H54 (cell line): Measurements from ENCODE around the gene IGF2BP3.
"Not testable (repeated sequence)": the region's sequence is repeated elsewhere in the genome, so short reads cannot be mapped to it uniquely, and the experiment has no call there.

Source experiments
- DNase-seq: peaks from one replicate; pipeline ENCODE4 v3.0.0; 2011; ENCODE audit warnings: low spot score, mixed read lengths; ENCODE audit not compliant: insufficient read length
- FAIRE-seq: peaks from 3 replicates; lab custom pipeline; 2011; peaks lifted over from hg19 to GRCh38; lab: Jason Lieb, UNC
- POLR2A ChIP-seq: IDR thresholded peaks from 2 replicates; pipeline ENCODE4 v1.6.1; 2011; ENCODE audit warnings: low read depth, mild to moderate bottlenecking, low read length

The IGF2BP3 gene

DNA sequence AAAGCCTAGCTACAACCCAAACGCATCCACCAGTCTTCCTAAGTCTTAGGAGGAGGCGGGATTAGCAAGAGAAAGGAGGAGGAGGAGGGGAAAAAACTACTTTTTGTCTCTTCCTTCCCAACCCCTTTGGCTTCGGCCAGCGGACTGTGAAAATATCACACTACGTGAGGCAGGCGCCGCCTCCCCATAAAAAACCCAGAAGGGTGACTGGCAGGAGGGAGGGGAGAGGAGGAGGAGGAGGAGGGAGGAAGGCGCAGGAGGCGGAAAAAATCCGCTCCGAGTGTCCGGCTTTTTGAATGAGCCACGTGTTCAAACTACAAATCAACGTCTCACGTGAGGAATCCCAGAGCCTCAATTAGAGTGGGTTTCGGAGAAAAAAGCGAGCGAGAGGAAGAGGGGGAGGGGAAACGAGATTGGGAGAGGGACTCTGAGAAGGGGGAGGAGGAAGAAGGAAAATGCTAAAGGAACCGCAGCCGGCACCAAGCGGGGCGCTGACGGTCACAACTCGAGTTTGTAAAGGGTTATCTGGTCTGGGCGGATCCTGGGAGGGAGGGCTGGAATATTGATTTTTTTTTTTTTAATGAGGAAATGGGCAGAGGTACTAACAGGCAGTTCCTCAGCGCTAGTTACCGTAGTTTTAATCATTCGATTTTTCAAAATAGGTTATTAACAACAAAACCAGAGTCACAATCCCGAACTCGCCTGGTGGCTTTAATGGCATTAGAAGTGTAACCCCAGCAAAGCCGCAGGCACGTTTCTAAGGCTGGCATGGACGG is at the start of gene IGF2BP3:
TSS of gene IGF2BP3 (minus strand) at position 162 of the 776 bp plus-strand sequence. CDS start 381 bp downstream, outside the sequence.
- TF ChIP-seq POLR2A = peak; percentile 60
- DNase-seq = peak; percentile 89
- peak; percentile 84 for FAIRE-seq

DNA sequence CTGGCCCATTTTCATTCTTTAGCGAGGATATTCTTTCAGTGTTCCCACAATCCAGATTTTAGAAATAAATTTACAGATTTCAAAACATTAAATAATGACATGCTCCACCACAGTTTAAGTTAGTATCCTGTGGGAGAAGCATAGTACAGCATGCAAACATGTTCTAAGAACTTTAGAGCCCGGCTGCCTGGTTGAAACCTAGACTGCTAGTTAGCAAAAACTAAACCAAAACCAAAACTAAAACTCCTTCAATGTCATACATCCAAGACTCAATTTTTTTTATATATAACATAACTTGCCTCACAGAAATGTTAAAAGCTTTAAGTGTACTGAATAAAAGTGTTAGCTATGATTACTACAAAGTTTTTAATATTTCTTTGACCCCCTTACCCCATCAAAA is 44.5 kb upstream of the IGF2BP3 start:
- FAIRE-seq (no peak), DNase-seq (no peak)
- TF ChIP-seq POLR2A = no peak

DNA sequence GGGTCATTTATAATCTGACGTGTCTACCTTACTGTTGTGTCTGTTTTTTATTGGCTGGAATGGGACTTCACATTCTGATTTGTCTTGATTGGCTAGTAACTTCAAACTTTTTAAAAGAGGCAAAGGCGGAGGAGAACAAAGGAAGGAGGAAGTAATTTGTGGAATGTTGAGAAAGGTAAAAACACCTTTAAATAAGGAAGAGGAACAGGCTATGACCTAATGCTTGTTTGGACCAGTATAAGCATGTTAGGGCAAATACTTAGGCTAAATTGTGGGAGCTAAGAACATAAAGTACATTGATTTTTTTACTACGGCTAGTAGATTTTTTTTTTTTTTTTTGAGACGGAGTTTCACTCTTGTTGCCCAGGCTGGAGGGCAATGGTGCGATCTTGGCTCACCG is 43.5 kb upstream of the IGF2BP3 start:
- not testable (repeated sequence) for DNase-seq, FAIRE-seq

DNA sequence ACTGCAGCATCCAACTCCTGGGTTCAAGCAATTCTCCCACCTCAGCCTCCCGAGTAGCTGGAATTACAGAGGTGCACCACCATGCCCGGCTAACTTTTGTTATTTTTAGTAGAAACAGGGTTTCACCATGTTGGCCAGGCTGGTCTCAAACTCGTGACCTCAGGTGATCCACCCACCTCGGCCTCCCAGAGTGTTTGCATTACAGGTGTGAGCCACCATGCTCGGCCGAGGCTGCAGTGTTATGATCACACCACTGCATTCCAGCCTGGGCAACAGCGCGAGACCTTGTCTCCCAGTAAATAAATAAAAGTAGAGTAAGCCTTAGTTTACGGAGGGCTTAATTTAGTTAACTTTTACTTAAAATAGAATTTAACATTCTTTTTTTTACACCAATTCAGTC is 23.7 kb upstream of the IGF2BP3 start:
- TF ChIP-seq POLR2A = no peak
- DNase-seq (no peak), FAIRE-seq (no peak)

DNA sequence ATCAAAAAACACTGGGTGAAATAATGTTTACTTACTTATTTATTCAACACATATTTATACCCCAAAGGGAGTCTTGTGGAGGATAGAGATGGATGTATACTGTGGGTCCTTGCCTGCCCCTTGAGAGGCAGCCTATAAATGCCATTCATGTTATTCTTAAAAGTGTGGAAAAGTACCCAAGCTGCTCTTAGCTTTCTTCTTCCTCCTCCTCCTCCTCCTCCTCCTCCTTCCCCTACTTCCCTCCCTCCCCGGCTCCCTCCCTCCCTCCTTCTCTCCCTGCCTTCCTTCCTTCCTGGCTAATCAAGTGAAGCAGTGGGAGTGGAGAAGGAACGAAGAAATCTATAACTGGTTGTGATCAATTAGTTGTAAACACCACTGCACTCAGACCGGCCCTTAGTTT is 21.2 kb upstream of the IGF2BP3 start:
- no peak for TF ChIP-seq POLR2A
- FAIRE-seq (no peak), DNase-seq (no peak)

DNA sequence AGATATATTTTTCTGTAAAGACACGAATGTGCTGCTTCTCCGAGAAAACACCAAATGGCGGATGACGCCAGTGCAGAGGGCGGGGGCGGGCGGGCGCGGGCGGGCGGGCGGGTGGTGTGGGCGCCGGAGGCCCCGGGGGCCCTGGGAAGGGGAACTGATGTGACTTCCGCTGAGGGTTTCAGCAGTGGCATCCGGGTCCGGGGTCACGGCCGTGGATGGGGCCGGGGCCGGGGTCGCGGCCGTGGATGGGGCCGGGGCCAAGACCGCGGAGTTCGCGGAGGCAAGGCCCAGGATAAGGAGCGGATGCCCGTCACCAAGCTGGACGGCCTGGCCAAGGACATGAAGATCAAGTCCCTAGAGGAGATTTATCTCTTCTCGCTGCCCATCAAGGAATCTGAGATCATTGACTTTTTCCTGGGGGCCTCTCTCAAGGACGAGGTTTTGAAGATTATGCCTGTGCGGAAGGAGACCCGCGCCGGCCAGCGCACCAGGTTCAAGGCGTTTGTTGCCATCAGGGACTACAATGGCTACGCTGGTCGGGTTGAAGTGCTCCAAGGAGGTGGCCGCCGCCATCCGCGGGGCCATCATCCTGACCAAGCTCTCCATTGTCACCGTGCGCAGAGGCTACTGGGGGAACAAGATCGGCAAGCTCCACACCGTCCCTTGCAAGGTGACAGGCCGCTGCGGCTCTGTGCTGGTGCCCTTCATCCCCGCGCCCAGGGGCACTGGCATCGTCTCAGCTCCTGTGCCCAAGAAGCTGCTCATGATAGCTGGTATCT is 20.3 kb upstream of the IGF2BP3 start:
- no peak for DNase-seq
- no peak for FAIRE-seq

DNA sequence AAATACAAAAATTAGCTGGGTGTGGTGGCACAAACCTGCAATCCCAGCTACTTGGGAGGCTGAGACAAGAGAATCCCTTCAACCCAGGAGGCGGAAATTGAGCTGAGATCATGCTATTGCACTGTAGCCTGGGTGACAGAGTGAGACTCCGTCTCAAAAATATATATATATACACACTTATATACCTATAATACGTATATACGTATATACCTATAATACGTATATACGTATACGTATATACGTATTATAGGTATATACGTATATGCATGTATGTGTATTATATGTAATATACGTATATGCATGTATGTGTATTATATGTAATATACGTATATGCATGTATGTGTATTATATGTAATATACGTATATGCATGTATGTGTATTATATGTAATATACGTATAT is 18.4 kb upstream of the IGF2BP3 start:
- FAIRE-seq, DNase-seq: not testable (repeated sequence)

More for the DNA sequence above, 20.3 kb upstream of the IGF2BP3 start:
- 0 out of 2 replicates have a peak, but pooled peaks have one; percentile 27 for TF ChIP-seq POLR2A

DNA sequence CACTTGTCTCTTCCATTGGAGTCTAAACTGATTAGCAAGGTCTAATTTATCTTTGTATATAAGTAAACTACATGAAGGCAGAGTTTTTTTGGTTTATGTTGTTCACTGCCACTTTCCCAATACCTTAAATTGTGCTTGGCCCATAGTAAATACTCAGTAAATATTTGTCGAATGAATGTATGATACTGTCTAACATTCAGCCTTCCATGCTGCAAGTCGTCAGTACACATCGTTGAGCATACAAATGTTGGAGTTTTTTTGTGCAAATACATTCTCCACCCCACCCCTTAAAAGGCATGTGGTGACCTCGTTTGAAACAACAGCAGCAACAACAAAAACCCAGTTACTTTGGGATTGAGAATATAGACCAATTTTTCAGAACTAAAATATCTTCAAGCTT is 17.4 kb upstream of the IGF2BP3 start:
- DNase-seq (no peak), FAIRE-seq (no peak)
- no peak for TF ChIP-seq POLR2A

DNA sequence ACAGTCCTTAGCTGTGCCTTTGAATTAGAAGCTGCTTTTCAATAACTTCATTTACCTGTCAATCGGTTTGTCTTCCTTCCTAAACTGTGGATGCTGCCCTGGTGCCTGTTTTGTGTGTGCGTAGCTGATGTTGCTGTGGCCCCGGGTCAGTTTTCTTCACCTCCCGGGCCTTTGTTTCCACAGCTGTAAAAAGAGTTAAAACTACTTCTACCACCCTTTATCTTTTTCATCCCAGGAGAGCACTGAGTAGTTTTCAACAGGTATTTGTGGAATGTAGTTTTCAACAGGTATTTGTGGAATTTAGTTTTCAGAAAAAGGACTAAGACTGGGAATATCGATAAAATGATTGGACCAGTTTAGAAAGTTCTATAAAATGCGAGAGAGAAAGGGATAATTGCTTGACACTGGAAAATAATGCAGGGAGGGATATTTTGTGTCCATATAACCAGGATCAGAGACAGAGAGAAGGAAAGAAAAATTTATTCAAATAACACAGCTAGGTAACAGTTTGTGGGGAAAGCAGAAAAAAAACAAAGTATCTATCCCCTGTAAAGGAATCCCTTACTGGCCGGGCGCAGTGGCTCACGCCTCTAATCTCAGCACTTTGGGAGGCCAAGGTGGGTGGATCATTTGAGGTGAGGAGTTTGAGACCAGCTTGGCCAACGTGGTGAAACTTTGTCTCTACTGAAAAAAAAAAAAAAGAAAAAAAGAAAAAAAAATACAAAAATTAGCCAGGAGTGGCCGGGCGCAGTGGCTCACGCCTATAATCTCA is 15.9 kb upstream of the IGF2BP3 start:
- FAIRE-seq (no peak), DNase-seq (no peak)
- TF ChIP-seq POLR2A = no peak

DNA sequence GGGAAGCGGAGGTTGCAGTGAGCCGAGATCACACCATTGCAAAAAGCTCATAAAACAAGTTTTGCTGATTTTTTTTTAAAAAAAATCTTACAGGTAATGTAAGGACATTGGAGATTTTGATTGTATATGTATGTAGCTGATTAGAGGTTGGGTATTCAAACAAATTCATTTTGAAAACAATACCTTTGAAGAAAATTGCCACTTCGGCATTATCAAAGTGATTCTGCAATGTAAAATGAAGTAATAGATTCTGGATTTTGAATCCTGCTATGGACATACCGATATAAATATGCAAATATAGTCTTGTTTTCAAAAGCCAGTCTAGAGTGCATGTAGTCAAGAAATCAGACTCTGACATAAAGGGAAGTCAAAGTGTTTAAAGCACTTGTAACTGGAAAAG is 12.4 kb upstream of the IGF2BP3 start:
- FAIRE-seq = no peak
- TF ChIP-seq POLR2A = no peak
- DNase-seq = no peak

DNA sequence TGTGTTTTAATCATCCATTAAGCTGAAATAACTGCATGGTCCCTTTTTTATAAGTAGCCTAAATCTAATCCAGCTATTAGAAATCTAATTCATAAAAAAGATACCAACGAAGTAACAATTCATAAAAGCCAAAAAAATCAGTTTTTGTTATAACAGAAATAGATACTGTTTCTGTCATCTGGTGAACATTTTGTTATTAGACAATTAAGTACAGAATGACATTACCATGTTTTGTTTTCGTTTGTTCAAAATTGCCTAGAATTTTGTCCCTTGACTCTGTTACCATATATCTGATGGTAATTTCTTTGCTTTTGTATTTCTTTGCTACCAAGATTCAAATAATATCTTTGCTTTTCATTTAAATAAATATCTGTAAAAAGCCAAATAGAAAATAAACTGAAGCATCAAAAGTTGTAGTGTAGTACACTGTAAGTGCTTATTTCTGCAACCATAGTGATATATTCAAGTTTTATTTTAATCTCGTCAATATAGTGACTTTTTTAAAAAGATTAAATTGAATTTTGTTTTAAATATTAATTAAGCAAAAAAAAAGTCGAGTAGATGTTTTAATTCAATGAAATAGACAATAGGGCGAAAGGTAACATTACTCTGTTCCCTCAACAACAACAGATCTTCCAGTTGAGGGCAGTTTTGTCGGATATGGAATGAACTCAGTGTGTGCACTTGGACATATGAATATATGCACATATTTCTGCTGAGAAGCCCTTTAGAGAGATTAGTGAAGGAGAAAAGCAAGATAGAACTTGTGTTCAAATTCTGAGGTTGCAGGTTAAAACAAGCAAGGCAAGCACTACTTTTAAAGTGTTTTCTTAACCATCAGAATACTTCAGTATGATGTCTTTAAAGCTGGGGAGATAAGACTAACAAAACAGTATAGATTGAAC is 7.9 kb upstream of the IGF2BP3 start:
- TF ChIP-seq POLR2A = no peak
- no peak for DNase-seq
- FAIRE-seq = no peak

DNA sequence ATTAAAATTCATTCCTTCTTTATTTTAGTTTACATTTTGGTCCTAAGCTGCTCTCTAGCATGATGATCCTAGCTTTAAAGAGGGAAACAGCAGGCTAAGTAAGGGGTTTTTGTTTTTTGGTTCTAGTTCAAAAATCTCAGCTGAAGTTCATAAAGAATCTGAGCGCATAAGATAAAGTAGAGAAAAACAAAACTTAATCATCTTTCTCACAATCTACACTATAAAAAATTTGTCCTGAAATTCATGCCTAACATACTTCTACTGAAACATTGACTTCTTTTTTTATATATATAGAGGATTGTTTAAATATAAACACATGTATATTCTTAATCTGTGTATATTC is 6.8 kb upstream of the IGF2BP3 start:
- DNase-seq (no peak), FAIRE-seq (no peak)
- no peak for TF ChIP-seq POLR2A

DNA sequence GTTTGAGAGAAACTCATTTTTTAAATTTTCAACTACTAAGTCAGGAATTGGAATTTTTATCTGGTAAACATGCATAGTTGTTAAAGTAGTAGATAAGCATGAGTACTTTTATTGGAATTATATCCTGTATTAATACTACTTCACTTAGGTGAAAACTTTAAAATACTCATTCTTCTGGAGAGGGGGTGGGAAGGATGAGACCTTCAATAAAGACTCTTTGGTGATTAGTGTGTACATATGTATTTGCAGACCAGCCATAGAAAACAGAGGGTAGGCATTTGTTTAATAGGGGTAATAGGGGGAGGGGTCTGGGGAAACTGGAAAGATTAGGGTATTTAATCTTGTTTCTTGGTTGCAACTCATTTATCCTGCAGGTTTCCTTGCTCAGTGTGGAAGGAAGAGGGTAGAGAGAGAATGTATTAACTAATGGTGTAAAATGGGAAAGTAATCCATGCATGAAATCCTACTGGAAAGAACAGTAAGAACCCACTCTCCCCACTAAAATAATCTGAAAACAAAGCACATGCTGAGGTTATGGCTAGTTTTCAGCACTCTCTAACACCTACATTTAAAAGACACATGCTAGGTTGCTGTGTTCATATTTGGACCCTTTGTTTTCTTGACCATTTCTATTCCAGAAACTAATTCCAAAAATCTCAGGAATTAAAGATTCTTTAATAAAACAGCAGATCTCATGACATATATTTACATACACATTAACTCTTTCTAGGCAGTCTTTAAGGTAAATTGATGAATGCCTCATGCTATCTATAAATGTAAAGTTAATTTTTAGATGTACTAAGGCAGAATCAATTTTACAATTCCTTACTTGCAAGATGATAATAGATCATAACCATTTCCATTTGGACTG is 6.2 kb upstream of the IGF2BP3 start:
- no peak for DNase-seq
- peak; percentile 57 for FAIRE-seq
- TF ChIP-seq POLR2A = no peak
